Stimulated activated CD8-positive, alpha-beta memory T cell treated with anti-CD3 and anti-CD28 coated beads, Interleukin-15, amount 100 ng/mL, for 4 hours (primary cell): ENCODE results near the gene GSTA2.
"Not testable (repeated sequence)": the region's sequence is repeated elsewhere in the genome, so short reads cannot be mapped to it uniquely, and the experiment has no call there.

ENCODE experiments used
- DNase-seq, 2 donors: peaks; one replicate each; pipeline ENCODE4 v3.0.0-alpha.2; 2020; ENCODE audit warnings: low read depth in 2 of 2

The GSTA2 gene

DNA sequence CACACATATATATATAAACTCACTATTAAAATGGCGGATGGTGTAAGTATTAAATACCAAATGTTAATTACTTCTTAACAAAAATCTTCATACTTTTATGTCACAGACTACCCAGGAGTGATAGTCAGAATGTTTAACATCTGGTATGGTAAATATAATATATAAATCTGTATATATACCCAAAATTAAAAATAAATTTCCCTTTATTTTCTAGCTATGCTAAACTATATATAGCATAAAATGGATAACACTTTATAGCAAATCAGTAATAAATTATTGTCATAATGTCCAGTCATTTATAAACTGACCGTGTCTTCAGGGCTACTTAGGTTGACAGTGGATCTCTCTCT lies 37.1 kb downstream of the GSTA2 start:
- no peak for DNase-seq

DNA sequence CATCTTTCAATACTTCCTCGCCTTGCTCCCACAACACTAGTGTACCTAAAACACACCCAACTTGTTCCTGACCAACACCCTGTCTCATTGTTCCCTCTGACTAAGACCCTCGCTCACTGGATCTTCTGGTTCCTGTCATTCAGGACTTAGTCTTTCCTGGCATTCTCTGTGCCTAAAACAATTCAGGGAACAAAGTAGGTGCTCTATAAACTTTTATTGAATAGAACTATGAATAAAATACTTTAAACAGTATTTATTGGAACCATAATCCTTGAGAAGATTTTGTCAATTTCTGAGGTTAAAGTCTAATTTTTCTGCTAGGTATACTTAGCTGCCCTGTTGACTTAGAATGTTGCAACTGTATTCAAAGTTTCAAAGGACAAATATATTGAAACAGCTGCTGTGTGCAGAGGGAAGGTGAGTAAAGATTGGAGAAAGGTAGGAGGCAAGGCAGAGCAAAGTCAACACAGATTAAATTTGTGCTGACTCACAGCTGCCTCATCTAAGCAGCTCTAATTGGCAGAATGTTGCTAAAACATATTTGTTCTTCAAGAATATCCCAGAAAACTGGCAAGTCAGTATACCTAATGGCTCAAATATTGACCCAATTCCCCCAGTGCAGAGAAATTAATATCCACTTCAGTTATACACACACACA lies 37.6 kb downstream of the GSTA2 start:
- DNase-seq = no peak

DNA sequence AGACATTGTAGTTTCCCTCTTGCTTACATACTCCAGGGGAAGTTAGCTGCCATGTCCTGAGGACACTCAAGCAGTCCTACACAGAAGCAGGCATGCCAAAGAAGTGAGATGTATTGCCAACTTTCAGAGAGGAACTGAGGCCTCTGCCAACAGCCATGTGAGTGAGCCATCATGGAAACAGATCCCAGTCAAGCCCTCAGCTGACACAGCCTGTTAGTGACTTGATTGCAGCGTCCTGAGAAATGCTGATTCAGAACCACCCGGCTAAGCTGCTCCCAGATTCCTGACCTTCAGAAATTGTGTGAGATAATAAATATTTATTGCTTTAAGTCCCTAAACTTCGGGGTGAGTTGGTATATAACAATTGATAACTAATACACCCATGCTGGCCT lies 38.1 kb downstream of the GSTA2 start:
- no peak for DNase-seq

DNA sequence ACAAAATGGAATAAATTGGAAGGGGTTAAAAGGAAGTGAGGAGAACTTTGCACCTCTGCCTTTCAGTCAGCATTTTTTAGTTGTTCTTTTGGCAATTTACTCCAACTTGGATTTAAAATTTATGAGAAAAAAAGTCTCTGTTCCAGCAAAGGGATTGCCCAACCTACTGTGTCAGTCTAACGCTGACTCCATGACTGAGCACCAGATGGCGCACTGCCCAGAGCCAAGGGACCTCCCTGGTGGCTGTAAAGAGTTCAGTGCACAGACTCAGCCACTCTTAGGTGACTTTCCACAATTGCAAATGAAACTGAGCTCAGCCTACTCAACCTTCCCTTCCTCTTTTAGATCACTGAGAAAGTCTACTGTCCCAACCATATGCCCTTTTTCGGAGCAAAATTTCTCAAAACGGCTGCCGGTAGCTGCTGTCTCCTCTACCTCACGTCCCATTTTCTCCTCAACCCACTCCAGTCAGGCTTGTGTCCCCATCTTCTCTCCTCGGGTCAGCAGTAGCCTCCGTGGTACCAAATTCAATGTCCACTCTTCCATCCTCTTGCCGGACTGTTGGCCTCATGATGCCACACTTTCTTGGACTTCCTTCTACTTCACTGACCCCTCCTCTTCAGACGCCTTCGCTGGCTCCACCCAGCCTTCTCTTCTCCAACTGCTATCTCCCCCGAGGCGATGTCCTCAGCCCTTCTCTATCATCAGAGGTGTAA lies 38.7 kb downstream of the GSTA2 start:
- peak in 1 of 2 donors; percentile 5 for DNase-seq

DNA sequence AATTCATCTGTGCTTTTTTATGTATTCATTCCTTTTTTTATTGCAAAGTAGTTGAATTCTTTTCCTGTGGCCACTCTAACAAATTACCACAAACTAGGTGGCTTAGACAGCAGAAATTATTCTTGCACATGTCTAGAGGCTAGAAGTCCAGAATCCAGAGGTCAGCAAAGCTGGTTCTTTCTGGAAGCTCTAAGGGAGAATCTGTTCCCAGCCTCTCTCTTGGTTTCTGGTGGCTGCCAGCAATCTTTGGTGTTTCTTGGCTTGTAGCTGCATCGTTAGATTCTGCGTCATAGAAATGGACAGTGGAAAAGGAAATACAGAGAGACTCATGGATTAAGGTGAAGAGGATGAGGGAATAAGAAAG lies 39.3 kb downstream of the GSTA2 start:
- no peak for DNase-seq

DNA sequence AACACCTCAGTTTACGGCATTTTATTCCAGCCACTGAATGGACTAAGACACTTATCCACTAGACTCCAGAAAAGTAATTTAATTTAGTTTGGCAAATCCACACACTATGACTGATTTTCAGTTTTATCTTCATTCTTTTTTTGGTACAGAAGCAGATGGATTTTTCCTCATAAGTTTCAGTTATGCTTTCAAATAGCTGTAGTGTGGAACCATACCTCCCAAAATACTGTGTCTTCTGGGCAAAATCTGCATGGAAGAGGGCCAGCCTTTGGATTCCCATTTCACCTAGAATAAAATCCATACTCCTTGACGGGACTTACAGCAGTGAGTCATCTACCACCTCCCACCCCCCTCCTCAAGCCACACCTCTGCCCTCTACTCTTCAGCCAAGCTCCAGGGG lies 43.0 kb downstream of the GSTA2 start:
- no peak for DNase-seq

DNA sequence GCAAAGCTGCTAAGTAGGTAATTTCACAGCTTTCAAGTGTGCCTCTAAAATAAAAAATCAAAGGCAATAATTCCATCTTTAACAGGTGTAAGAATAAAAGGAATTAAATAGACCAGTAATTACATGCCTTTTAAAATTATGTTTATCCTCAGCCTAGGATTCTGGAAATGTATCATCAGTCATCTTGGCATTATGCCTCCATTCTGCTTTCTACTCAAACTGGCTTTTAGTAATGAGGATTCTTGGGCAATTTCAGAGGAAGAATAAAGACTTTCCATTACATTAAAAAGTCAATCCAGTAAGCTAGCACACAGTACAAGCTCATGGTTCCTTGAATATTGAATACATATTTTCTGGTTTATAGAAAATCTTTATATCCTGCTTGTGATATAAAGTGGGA lies 44.7 kb downstream of the GSTA2 start:
- no peak for DNase-seq

DNA sequence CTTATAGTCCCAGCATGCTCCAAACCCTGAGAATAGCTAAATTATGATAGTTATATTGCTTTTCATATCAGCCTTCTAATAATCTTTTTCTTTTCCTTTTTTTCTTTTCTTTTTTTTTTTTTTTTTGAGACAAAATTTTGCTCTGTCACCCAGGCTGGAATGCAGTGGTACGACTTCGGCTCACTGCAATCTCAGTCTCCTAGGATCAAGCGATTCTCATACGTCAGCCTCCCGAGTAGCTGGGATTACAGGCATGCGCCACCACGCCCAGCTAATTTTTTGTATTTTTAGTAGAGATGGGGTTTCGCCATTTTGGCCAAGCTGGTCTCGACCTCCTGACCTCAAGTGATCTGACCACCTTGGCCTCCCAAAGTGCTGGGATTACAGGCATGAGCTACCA lies 48.5 kb downstream of the GSTA2 start:
- not testable (repeated sequence) for DNase-seq

DNA sequence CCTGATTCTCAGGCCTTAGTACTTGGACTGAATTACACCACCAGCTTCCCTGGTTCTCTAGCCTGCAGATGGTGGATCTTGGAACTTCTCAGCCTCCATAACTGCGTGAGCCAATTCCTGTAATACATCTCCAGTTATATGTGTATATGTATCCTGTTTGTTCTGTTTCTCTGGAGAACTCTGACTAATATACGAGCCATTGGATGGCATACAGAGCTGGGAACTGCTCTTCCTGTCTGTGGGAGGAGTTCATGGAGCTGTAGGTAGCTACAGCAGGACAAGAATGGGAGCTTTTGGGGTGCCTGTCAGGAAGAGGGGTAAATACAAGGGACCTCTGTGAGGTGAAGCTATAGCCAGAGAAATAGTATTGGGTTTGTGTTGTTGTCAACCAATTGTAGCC lies 51.1 kb downstream of the GSTA2 start:
- no peak for DNase-seq

DNA sequence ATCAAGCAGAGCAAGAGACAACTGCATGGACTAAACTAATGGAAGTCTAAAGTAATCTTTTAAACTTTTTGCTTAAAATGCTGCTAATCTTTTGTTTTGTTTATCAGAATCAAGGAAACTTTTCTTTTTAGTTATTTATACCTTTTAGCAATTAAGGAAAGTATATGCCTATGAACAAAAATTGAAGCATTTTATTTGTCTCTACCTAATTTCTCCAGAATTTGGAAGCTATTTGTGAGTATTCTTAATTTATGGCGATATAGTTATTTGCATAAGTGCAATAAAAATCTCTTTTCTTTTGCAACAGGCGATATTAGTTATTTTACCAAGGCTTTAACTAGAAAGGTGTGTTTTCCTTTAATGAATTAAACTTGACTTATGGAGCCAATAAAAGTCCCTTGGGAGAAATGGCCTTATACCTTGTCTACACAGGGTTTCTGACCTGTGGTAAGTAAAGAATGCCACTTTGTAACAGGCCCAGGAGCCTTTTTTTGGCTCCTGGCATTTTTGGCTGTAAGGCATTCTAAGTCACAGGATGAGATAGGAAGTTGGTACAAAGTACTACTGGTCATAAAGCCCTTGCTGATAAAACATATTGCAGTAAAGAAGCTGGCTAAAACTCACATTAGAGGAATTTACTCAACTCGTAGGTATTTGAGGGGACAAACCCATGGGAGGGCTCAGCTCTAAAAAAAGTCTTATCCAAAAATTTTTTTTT lies 55.2 kb downstream of the GSTA2 start:
- DNase-seq = no peak

DNA sequence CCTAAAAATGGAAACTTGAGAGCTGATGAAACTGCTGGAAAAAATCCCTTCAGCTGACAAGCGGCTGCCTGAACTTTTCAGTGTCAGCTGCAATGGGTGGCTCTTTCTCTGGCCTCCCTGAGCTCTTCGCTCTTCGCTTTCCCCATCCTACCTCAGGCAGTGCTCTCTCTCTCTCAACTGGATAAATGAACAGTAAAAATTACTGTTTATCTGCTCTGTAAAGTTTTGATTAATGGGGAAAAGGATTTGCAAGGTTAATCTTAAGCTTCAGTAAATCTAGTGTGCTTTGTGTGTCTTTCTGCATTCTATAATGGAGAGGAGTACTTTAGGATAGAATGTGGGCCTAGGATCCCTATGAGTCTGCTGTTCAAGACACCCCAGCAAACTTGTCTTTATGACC lies 57.3 kb downstream of the GSTA2 start:
- no peak for DNase-seq

DNA sequence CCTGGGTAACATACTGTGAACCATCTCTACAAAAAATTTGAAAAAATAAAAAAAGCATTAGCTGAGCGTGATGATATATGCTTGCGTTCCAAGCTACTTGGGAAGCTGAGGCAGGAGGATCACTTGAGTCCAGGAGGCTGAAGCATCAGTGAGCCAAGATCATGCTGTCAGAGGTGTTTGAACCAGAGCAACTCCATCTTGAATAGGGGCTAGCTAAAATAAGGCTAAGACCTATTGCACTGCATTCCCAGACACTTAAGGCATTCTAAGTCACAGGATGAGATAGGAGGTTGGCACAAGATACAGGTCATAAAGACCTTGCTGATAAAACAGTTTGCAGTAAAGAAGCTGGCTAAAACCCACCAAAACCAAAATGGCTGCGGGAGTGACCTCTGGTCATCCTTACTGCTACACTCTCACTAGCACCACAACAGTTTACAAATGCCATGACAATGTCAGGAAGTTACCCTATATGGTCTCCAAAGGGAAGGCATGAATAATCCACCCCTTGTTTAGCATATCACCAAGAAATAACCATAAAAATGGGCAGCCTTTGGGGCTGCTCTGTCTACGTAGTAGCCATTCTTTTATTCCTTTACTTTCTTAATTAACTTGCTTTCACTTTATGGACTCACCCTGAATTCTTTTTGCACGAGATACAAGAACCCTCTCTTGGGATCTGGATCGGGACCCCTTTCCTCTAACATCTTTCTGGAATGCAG lies 58.3 kb downstream of the GSTA2 start:
- not testable (repeated sequence) for DNase-seq

DNA sequence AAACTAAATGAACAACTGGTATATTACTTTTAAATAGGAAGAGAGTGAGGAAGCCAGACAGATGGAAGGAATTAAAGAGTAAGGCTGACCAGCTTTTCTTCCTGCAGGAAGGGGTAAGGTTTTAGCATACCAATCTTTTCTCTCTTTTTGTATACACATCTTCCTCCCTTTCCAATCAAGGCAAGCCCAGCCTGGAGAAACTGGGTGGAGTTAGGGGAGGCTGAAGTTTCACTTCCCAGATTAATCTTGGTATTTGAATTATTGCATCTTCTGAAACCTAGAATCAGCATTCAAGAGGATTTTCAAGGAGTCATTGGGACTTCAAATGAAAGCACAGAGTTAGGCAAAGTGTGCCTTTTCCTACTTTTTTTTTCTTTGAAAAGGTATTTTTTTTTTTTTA lies 59.2 kb downstream of the GSTA2 start:
- no peak for DNase-seq
